ENCODE results near the gene CASKIN2. TPM values are rescaled to one million over a fixed set of nuclear protein-coding genes. Genes with fewer than 3 reads are reported as not detected.

CASKIN2 gene
- polyA plus RNA-seq, 12 donors: 17.0 to 65.2 (median 20.7) TPM; not detected in 1

DNA sequence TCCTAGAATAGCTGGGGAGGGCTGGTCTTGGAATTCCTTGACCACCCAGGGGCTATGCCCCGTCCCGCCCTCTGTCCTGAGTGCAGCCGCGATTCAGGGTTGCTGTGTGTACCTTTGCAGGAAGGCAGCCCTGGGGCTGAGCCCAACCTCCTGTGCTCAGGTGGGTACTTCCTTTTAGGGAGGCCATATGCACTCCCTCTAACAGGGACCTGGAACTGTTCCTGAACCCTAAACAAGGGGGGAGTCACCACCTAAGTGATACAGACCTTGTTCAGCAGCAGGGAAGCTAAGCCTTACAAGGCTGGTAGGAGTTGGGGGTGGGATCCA lies 34.8 kb upstream of the CASKIN2 start:
- DNase-seq: no peak

DNA sequence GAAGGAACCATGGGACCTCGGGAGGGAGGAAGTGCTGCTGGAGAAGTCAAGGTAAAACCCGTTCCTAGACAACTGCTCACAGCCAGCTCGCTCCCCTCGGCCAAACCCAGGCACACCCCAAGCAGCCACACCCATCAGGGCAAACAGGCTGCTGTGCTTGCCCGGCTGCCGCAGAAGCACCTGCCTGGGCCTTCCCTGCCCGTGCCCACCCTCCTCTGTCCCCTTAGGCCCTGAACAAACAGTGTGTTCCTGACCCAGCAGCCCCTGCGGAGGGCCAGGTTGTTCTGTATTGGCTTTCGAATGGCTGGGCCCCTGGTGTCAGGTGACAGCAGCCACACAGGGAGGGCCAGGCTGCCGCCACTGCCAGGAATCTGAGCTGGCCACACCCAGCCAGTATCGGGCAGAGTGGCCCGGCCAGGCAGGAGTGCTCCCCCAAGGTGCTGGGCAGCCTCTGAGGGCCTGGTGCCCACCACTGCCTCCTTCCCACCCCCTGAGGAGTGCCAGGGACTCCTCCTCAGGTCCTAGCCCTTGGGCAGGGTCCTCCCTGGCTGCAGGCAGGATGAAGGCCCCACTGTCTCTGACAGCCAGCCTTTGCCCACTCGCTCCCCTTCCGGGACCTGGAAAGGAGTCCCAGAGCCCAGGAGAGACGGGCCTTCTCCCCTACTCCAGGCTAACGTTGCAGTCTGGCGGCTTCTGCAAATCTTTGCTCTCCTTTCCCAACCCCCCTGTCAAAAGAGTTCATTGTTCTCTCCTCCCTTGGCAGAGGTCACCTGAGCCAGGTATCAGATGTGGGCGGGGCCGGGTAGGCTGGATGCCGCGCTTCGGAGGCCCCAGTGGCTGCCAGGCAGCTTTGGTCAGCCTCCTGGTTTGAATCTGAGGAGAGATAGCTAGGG lies 34.2 kb upstream of the CASKIN2 start:
- no peak for DNase-seq

DNA sequence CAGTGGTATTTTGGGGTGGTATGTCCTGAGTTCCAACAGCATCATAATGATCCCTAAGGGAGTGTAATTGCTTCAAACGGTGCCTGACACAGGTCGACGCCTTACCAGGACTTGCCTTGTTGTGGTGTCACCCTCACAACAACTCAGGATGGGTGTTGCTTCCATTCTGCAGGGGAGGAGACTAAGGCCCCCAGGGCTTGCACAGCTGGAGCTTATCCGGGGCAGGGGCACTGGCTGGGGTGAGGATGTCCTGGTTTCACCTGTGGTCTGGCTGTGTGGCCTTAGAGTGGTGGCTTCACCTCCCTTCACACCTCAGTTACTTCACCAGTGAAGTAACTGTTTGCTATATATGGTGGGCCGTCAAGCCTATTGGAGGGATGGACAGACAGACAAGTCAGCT lies 33.5 kb upstream of the CASKIN2 start:
- DNase-seq: no peak

DNA sequence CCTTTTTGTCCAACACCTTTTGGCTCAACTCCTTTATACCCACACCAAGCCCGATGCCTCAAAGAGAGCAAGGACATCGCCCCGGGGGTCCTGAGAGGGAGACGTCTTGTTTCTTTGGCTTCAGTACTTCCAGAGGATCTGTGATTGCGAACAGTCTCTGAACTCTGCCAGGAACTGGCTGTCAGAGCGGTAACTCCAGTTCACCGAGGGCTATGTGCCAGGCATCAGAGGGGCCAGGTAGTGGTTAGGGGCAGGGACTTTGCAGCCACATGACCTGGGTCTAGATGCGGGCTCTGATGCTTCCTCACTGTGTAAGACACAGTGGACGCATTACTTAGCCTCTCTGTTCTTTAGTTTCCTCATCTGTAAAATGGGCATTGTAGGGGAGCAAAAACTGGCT lies 31.8 kb upstream of the CASKIN2 start:
- DNase-seq: no peak

DNA sequence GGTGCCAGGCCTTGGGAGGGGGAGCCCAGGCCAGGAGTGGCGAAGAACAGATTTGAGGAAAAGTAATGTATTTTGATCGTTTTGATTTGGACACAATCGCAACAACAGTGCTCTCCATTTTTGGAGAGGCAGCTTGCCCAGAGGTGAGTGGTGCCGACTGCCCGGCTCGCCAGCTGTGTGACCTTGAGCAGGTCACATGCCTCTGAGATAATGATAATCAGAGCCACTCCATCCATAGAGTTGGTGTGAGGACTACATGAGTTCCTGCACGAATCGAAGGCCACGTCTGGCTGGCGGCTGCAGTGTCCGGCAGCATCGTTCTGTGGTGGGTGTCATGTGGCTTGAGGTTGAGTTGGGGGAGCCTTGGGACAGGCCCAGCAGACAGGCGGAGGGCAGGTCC lies 30.8 kb upstream of the CASKIN2 start:
- DNase-seq: no peak

DNA sequence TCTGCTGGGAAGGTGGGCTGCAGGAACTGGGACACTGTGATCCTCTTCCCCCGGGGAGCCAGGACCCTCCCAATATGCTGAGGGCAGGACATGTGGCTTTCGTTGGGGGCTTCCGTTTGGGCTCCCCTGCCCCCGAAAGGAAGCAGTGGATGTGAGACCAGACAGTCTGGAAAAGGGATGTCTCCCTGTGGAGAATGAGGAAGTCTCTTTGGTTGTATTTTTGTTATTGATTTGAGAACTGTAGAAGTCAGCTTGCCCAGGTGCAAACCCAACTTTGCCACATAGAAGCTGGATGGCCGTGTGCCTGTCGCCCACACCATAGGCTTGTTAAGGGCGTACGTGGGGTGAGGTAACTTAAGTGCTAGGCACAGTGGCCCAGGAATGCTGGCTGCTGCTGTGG lies 28.9 kb upstream of the CASKIN2 start:
- no peak for DNase-seq

DNA sequence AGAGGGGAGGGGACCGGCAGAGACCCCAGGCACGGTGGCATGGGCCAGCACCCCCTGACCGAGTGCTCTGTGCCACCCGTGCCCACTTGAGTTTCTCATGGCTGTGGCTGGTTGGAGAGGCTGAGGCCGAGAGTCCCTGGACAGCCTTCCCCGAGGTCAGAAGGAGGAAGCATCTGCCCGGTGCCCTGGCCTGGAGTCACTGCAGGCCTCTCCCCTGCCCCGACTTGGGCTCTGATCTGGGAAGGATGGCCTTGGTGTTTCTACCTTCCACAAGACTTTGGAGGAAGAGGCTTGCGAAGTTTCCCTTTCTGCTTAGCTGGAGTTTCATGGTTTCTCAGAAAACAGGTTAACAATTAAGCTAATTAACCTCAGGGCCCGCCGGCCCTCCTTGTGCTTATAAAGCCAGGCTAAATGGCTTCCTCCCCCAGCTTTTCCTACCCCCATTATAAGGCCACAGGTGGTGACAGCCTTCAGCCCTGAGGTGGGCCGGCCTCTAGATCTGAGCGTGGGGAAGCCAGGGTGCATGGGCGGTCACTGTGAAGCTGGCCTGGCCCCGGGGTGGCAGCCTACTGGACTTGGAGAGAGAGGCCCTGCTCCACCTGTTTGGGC lies 27.5 kb upstream of the CASKIN2 start:
- no peak for DNase-seq

DNA sequence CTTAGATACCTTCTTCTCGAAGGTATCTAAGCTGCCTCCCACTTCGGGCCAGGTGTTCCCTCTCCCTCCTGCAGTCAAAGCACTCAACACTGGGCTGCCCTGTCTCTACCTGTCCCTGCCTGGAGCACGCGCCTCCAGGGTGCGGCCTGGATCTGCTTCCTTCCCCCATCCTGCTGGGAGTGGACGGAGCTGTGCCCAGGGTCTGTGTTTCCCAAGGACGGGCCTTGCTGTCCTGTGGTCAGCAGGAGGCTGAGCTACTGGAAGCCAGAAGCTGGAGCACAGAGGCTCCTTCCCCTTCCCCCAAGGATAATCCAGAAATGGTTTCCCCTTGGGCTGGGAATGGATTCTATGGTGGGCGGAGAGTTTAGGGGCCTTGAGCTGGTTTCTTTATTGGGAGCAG lies 26.9 kb upstream of the CASKIN2 start:
- DNase-seq: no peak

DNA sequence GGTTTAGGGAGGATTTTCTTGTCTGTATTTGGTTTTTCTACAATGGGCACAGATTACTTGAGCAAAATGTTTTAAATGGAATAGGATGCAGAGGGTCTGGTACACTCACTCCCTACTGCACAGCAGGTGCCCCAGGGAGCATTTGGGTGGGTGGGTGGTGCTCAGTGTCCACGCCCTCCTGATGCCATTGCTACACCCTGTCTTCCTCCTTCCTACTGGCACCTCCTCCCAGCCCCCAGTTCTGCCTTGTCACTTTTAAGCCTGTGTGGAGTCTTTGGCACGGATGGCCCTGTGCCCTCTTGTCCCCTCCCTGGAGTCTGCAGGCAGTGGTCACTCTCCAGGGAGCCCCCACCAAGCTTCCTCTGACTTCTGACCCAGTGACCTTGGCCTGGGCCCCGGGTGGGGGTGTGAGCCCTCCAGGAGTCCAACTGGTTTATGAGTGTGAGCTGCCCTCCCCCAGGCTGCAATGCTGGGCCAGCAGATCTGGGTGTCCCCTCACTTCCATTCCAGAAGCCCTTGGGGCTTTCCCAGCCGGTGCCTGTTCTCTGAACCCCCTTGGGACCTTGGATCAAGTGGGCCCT lies 25.7 kb upstream of the CASKIN2 start:
- DNase-seq: no peak

DNA sequence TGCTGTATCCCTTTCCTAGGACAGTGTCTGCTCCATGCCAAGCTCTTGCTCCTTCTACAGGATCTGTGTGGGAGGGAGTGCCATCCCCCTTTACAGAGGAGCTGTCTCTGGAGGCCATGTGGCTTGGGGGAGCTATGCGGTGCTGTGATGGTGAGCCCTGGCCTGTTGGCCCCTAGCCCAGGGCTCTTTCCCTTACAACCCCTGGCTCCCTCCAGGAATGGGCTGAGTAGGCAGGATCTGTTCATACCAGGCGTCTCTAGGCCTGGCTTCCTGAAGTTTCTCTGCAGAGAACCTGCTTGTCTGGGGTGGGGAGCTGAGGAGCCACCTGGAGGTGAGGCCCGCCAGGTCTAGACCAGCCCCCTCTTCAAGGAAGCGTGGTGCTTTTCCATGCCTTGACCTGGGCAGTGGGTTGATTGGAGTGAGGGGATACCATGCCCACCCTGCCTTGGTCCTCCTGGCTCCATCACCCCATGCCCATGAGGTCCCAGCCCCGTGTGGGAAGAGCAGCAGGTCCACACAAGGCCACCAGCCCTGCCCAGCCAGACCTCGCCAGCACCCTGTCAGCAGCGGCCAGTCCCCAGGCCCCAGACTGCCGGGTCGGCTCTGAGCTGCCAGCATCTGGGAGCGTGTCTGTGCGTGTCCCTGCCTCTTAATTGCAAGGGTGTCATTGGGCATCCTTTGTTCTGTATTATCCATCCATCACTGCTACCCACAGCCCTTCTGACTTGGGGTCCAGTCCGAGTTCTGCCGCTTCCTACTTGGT lies 24.8 kb upstream of the CASKIN2 start:
- no peak for DNase-seq

DNA sequence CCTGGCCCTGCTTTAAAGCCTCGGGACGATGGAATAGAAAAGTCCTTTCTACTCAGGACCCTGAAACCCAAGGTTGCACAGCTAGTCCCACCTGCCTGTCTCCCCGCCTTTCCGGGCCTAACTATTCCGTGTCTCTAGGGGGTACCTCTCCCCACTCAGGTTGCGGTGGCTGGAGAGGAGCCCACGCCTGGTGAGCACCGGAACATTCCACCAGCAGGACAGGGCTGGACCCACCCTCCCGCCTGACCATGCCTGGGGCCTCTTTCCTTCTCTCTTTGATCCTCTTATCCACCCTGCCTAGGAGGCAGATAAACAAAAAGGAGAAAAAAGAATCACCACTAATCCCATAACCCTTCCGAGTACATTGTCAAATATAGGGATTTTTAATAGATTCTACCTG lies 21.0 kb upstream of the CASKIN2 start:
- DNase-seq: no peak

DNA sequence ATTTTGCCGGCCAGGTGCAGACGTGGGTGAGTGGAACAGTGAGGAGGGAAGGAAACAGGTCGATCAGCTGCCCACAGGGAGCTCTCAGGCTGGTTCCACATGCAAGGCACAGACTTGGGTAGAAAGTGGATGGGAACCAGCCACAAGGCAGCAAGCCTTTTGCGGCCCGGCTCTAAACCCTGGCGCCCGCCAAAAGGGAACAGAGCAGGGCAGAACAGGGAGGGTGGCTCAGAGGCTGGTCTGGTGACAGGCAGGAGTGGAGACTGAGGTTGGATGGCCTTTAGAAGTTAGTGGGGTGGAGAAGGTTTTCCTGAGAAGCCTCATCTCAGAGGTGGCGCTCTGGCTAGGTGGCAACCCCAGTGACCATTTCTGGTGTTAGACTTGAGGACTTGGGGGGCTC lies 20.5 kb upstream of the CASKIN2 start:
- no peak for DNase-seq

DNA sequence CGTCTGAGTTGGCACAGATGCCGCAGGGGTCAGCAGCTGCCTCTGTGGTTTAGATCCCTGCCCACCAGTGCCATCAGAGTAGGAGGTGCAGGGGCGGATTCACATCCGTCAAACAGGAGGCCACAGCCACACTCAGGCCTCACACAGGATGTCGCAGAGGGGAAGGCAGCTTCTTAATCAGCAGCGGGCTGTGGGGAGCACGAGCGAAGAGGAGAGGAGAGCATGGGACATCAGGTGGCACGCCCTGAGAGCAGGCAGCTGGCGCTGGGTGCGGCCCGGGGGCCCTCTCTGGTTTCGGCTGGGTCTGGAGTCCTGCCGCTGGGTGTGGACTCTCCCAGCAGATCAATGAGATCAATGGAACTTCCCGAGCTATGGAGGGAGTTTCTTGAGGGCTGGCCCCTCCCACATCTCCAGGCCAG lies 19.8 kb upstream of the CASKIN2 start:
- no peak for DNase-seq

DNA sequence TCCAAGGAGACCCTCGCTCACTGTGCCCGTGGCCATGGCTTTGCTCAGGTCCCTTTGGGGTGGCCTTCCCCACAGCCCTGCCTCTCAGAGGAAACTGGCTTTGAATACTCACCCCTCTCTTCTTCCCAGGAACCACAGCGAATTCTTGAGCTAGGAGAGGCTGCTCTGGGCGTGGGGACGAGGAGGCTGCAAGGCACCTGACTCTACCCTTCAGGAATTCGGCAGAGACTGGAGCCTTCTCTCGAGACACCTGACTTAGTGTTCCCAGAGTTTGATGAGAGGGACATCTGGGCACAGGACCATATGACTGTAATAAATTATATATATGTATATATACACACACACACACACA lies 16.4 kb upstream of the CASKIN2 start:
- DNase-seq: no peak

DNA sequence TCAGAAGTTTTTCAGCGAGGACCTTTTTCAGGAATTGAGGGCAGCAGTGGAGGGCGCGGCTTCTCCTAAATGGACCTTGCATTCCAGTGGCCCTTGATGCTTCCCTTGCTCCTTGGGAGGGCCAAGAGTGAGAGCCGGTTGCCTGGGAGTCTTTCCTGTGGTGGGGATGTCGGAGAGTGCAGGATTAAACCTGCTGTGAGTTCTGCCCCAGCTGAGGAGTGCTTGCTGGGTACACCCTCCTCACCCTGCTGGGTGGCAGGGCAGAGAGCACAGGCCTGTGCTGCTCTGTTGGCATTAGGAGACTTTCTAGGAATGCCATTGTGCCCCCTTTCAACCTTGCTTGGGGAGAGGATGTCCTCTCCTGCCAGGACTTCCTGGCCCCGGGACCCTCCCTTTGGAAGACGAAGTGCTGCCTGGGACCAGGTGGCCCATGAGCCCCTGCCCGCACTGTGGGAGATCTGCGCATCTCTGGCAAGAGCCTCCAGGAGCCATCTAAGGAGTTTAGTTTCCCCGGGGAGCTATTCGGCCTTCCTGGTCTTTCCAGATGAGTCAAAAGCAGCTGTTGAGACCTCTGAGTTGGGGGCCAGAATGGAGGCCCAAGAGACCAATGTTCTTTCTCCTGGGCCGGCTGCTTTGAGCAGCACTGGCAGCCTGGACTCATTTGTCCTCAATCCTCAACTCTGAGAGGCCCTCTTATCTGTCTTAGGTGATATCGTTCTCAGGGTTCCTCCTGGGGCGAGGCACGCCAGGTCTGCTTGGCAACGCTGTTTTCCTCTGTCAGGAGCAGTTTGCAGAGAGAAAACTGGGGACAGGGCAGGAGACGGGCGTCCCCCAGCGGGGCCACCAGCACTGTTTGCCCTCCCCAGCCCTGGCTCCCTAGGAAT lies 15.7 kb upstream of the CASKIN2 start:
- no peak for DNase-seq

DNA sequence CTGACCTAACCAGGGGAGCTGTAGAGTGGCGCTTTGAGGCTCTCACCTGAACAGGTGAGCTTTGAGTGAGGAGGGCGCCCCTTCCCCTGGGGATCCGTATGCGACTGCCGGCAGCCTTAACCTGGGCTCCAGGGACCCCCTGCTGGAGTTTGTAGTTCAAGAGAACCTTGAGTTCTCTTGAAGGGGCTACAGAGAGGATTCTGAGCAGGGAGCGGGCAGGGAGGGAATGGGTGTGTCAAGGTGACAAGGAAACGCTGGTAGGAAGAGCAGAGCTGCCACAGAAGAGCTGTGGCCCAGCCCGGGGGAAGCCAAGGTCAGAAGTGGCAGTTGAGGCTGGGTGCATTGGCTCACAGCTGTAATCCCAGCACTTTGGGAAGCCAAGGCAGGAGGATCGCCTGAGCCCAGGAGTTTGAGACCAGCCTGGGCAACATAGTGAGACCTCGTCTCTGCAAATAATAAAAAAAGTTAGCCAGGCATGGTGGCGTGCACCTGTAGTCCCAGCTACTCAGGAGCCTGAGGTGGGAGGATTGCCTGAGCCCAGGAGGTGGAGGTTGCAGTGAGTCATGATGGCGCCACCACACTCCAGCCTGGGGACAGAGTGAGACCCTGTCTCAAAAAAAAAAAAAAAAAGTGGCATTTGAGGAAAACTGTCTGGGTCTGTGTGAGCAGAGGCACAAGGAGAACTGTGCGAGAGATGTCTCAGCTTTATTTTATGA lies 11.4 kb upstream of the CASKIN2 start:
- DNase-seq: no peak

DNA sequence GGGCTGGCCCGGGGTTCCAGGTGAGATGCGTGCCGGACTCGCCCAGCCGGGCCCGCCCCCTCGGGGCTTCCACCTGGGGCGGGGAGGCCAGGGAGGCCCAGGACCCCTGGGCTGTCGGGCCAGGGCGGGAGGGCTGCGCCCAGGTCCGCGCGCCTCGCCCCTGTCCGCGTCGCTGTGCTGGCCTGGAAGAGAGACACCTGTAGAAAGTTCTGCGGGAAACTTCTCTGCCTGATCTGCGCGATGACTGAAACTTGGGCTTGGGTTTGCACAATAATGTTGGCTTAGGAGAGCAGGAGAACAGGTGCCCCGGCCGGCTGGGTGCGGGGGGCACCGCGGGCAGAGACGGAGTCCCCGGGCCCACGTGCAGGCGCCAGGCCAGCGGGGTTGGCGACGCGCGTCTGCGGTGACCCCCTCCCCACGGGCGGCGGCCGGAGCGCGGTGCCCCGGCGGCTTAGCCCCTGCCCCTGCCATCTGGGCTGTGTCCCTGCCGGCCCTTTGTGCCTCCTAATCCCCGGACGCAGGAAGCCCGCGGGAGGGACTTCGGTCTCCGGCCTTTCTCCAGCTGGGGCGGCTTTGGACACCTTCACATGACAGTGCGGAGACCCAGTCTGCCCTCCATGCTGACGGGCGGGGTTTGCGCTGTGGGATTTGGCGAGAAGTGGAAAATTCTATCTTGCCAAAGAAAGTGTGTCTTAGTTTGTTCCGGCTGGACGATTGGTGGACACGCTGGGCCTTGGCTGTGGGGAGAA lies 10.6 kb upstream of the CASKIN2 start:
- no peak for DNase-seq

DNA sequence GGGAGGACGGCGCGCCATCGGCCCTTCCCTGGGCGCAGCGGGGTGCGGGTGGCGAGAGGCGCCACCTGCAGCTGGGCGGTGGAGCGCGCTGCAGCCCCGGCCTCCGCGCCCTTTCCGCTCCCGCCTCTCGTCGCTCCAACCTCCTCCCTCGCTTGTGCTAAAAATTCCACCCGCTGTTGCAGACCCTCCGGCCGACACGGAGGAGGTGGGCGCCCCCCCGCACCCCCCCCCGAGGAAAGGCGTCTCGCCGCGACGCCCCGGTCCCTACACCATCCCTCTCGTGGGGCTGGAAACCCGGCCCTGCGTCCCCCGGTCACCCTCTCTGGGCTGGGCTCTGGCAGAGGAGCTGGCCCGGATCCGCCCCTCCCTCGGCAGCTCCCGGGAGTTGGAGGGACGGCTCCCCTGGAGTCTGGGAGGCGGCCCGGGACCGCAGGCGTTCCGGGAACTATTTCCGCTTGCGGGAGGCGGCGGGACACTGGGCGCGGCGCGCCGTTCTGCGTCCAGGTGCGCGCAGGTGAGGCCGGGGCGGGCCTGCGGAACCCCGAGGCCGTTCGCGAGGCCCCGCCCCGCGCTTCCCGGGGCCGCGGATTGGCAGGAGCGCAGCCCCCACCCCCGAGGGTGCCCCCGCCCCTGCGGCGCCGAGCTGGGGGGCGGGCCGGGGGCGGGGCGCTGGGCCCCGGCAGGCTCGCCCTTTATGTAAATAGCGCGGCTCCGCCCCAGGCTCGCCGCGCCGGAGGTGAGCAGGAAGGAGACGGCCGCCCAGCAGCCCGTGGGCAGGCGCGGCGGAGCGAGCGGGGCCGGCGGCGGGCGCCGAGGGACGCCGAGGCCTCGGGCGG lies 9.9 kb upstream of the CASKIN2 start, which contains the start of gene LLGL2:
Gene LLGL2 (plus strand): TSS at position 728 of the 836 bp plus-strand sequence. CDS start 17,730 bp downstream, outside the sequence.
- DNase-seq: no peak
